22Rv1 (cell line): Measurements from ENCODE around the gene MALL.

Source experiments
- CTCF ChIP-seq: fragments of 450-650 bp; IDR thresholded peaks from 2 replicates; pipeline ENCODE4 v1.5.1; 2017; ENCODE audit warnings: mild to moderate bottlenecking
- ZFX ChIP-seq: fragments of 450-650 bp; IDR thresholded peaks from 2 replicates; pipeline ENCODE4 v1.6.1; 2017; ENCODE audit warnings: antibody characterized with exemption, borderline replicate concordance

GRCh38 chr2:110095994-110096633, 19.5 kb downstream of the MALL start:
- TF ChIP-seq CTCF (no peak), ZFX (no peak)
